Natural killer cell (primary cell): ENCODE measurements around the gene TANGO2. TPM values are rescaled to one million over a fixed set of nuclear protein-coding genes. Genes with fewer than 3 reads are reported as not detected.

Source experiments
- ATAC-seq, 3 donors: fragments of 150-1000 bp in 2 of 3; fragments of 200-7000 bp in 1 of 3; cut with Tn5 transposase; 1 replicate in 1 of 3; 2 replicates in 2 of 3; pipeline ENCODE4 v1.10.0; 2021; ENCODE audit warnings: mild to moderate bottlenecking in 2 of 3, moderate library complexity in 2 of 3
- DNase-seq, 2 donors: peaks; one replicate each; pipeline versions ENCODE4 v3.0.0 to v3.0.0-alpha.2; 2013 to 2021; ENCODE audit warnings: mixed read lengths in 1 of 2
- H3K27ac ChIP-seq: one replicate; pipeline ENCODE4 v1.5.1; 2013; ENCODE audit warnings: mild to moderate bottlenecking, low read length
- H3K27me3 ChIP-seq: one replicate; pipeline ENCODE4 v1.6.1; 2013; ENCODE audit warnings: low read length; ENCODE audit not compliant: control insufficient read depth, insufficient read depth
- H3K36me3 ChIP-seq: one replicate; pipeline ENCODE4 v1.6.1; 2013; ENCODE audit warnings: low read length; ENCODE audit not compliant: control insufficient read depth, insufficient read depth
- H3K4me1 ChIP-seq: one replicate; pipeline ENCODE4 v1.6.1; 2013; ENCODE audit warnings: low read length; ENCODE audit not compliant: control insufficient read depth, insufficient read depth
- H3K4me3 ChIP-seq: one replicate; pipeline ENCODE4 v1.5.1; 2013; ENCODE audit warnings: low read length
- H3K9me3 ChIP-seq: one replicate; pipeline ENCODE4 v1.6.1; 2013; ENCODE audit warnings: low read length; ENCODE audit not compliant: control insufficient read depth, insufficient read depth
- H3K27ac Mint-ChIP-seq, 2 donors: one replicate each; pipeline ENCODE4 v1.8.0; 2022; ENCODE audit warnings: mild to moderate bottlenecking in 2 of 2, mixed read lengths in 2 of 2, moderate library complexity in 1 of 2
- H3K27me3 Mint-ChIP-seq, 2 donors: one replicate each; pipeline ENCODE4 v1.8.0; 2022; ENCODE audit warnings: low read depth in 2 of 2, mixed read lengths in 2 of 2
- H3K36me3 Mint-ChIP-seq: one replicate; pipeline ENCODE4 v1.8.0; 2022; ENCODE audit warnings: mixed read lengths
- H3K4me1 Mint-ChIP-seq, 2 donors: one replicate each; pipeline ENCODE4 v1.8.0; 2022; ENCODE audit warnings: mixed read lengths in 2 of 2
- H3K4me3 Mint-ChIP-seq: one replicate; pipeline ENCODE4 v1.8.0; 2022; ENCODE audit warnings: mild to moderate bottlenecking, moderate library complexity, mixed read lengths
- H3K9me3 Mint-ChIP-seq, 2 donors: one replicate each; pipeline ENCODE4 v1.8.0; 2022; ENCODE audit warnings: mixed read lengths in 2 of 2
- CTCF ChIP-seq: fragments of 200-600 bp; IDR thresholded peaks from one replicate; pipeline ENCODE4 v1.8.0; 2022; ENCODE audit warnings: antibody characterized with exemption
- WGBS: methylation state at CpG from one replicate; pipeline ENCODE4 v1.1.7; 2013; ENCODE audit warnings: missing lambda C conversion rate; ENCODE audit not compliant: insufficient coverage; 5-methylcytosine and 5-hydroxymethylcytosine counted together
- intact Hi-C: fragments of 100-400 bp; cut with micrococcal nuclease; formaldehyde crosslinking; loops from one replicate; pipeline ENCODE4 v1.14.2; 2022
- total RNA-seq, 4 donors: library from RNA; stranded (reverse); fragments of 120-200 nt in 1 of 4; gene quantifications; one replicate each; pipeline versions ENCODE4 v1.2.3 to v1.2.4, GENCODE V29; 2013 to 2022

The TANGO2 gene
- total RNA-seq, 3 donors from 2014 or later (not counting 1 experiment from before 2014, with no cell fraction given), result 33.3 to 53.0 (median 46.2) TPM

- Mint-ChIP-seq H3K27ac (no peak overlapping the region), H3K36me3 (no peaks in the 10 kb centered on the region), H3K9me3 (no peaks in the 10 kb centered on the region), H3K27me3 (no peaks in the 10 kb centered on the region), H3K4me1 (peaks cover 0 to 16% of the 10 kb centered on the region in 2 donors), H3K4me3 (peak overlapping the region; percentile 28)
- H3K4me1 ChIP-seq, result peaks cover 27% of the 10 kb centered on the region
- no peak overlapping the region for H3K4me3 ChIP-seq
- ATAC-seq (no peak), DNase-seq (no peak)
- H3K9me3 ChIP-seq, result no peaks in the 10 kb centered on the region
- intact Hi-C loops, result no loop called here
- no peaks in the 10 kb centered on the region for H3K27me3 ChIP-seq
- H3K36me3 ChIP-seq, result peaks cover 3% of the 10 kb centered on the region
- H3K27ac ChIP-seq, result no peak overlapping the region
- WGBS, result 87% methylated on average over 8 of the region's 8 CpGs
- no peak for TF ChIP-seq CTCF
These were observed 37.8 kb upstream of the TANGO2 start for GRCh38 chr22:19982991-19983578.

GRCh38 chr22:19983741-19984140 is 37.2 kb upstream of the TANGO2 start:
- Histone ChIP-seq H3K36me3 (no peaks in the 10 kb centered on the region), H3K27ac (no peak overlapping the region), H3K4me3 (no peak overlapping the region), H3K9me3 (no peaks in the 10 kb centered on the region), H3K27me3 (no peaks in the 10 kb centered on the region), H3K4me1 (peaks cover 27% of the 10 kb centered on the region)
- H3K27me3 Mint-ChIP-seq, result no peaks in the 10 kb centered on the region
- intact Hi-C loops, result no loop called here
- no peak for TF ChIP-seq CTCF
- peak overlapping the region; percentile 28 for H3K4me3 Mint-ChIP-seq
- ATAC-seq, result no peak
- no peak for DNase-seq
- no peak overlapping the region for H3K27ac Mint-ChIP-seq
- no peaks in the 10 kb centered on the region for H3K36me3 Mint-ChIP-seq
- H3K9me3 Mint-ChIP-seq, result no peaks in the 10 kb centered on the region
- peaks cover 0 to 16% of the 10 kb centered on the region in 2 donors for H3K4me1 Mint-ChIP-seq
- WGBS, result 85% methylated on average over 4 of the region's 5 CpGs

GRCh38 chr22:19984201-19984753 is 36.6 kb upstream of the TANGO2 start:
- DNase-seq, result no peak
- Mint-ChIP-seq H3K9me3 (no peaks in the 10 kb centered on the region), H3K27ac (no peak overlapping the region), H3K36me3 (no peaks in the 10 kb centered on the region), H3K27me3 (no peaks in the 10 kb centered on the region), H3K4me1 (peaks cover 0 to 16% of the 10 kb centered on the region in 2 donors), H3K4me3 (peak overlapping the region; percentile 52)
- Histone ChIP-seq H3K9me3 (no peaks in the 10 kb centered on the region), H3K4me1 (peaks cover 27% of the 10 kb centered on the region), H3K27me3 (no peaks in the 10 kb centered on the region), H3K27ac (no peak overlapping the region), H3K4me3 (no peak overlapping the region), H3K36me3 (no peaks in the 10 kb centered on the region)
- TF ChIP-seq CTCF, result no peak
- intact Hi-C loops, result no loop called here
- 91% methylated on average over 17 of the region's 19 CpGs for WGBS
- no peak for ATAC-seq
